RWPE2 (cell line): ENCODE measurements around the gene GRB14.
A peak's percentile ranks its signal among the peaks of the same experiment; 100 is the strongest.

Experiments
- ATAC-seq: fragments of 200-7000 bp; cut with Tn5 transposase; 3 replicates; pipeline ENCODE4 v1.9.1; 2021; ENCODE audit warnings: low read depth
- DNase-seq: peaks from one replicate; pipeline ENCODE4 v3.0.0-alpha.2; 2020; ENCODE audit warnings: low spot score
- H3K27ac ChIP-seq: fragments of 450-650 bp; 2 replicates; pipeline ENCODE4 v1.5.1; 2017; ENCODE audit warnings: mild to moderate bottlenecking; ENCODE audit not compliant: poor library complexity, severe bottlenecking
- H3K27me3 ChIP-seq: fragments of 250-450 bp; sonication (Bioruptor Pico); 2 replicates; pipeline ENCODE4 v1.5.1; 2021; ENCODE audit warnings: mild to moderate bottlenecking, moderate library complexity; ENCODE audit not compliant: insufficient read depth, poor library complexity, severe bottlenecking
- H3K36me3 ChIP-seq: fragments of 250-450 bp; sonication (Bioruptor Pico); 2 replicates; pipeline ENCODE4 v1.5.1; 2020; ENCODE audit warnings: low read depth, mild to moderate bottlenecking, moderate library complexity
- H3K4me1 ChIP-seq: fragments of 250-450 bp; sonication (Bioruptor Pico); 2 replicates; pipeline ENCODE4 v1.5.1; 2021; ENCODE audit warnings: mild to moderate bottlenecking, moderate library complexity; ENCODE audit not compliant: insufficient read depth, poor library complexity, severe bottlenecking
- H3K4me3 ChIP-seq: fragments of 250-450 bp; sonication (Bioruptor Pico); 2 replicates; pipeline ENCODE4 v1.5.1; 2021; ENCODE audit warnings: mild to moderate bottlenecking, moderate library complexity; ENCODE audit not compliant: severe bottlenecking
- H3K9me3 ChIP-seq: fragments of 250-450 bp; sonication (Bioruptor Pico); 2 replicates; pipeline ENCODE4 v1.5.1; 2021; ENCODE audit warnings: mild to moderate bottlenecking, moderate library complexity; ENCODE audit not compliant: severe bottlenecking
- CTCF ChIP-seq: fragments of 450-650 bp; IDR thresholded peaks from one replicate; pipeline ENCODE4 v1.5.1; 2017; ENCODE audit warnings: mild to moderate bottlenecking, moderate library complexity; ENCODE audit not compliant: poor library complexity, severe bottlenecking

The GRB14 gene

GRCh38 chr2:164496881-164497280 is 124.4 kb downstream of the GRB14 start:
- DNase-seq, result no peak
- TF ChIP-seq CTCF, result no peak
- no peaks in the 10 kb centered on the region for H3K4me1 ChIP-seq
- no peak overlapping the region for H3K27ac ChIP-seq
- no peaks in the 10 kb centered on the region for H3K36me3 ChIP-seq
- ATAC-seq, result no peak
- no peaks in the 10 kb centered on the region for H3K9me3 ChIP-seq
- no peaks in the 10 kb centered on the region for H3K27me3 ChIP-seq
- no peak overlapping the region for H3K4me3 ChIP-seq

DNA sequence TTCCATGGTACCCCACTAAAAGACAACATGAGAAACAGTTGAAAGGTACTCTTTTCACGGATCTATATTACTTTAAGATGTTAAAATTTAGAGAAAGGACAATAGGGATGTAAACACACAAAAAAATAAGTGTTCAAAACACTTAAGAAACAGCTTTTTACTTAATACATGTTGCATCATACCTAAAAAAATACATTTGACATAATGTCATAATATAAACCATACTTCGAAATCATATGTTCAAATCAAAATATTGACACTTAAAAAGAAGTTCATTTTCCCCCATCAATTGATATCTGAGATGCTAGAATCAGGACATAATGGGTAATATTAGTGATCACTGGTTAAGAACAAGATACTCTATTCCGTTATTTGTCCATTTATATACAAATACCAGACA is 124.9 kb downstream of the GRB14 start:
- Histone ChIP-seq H3K36me3 (no peaks in the 10 kb centered on the region), H3K9me3 (no peaks in the 10 kb centered on the region), H3K4me1 (no peaks in the 10 kb centered on the region), H3K27me3 (no peaks in the 10 kb centered on the region), H3K27ac (no peak overlapping the region), H3K4me3 (no peak overlapping the region)
- TF ChIP-seq CTCF, result no peak
- DNase-seq (no peak), ATAC-seq (no peak)

GRCh38 chr2:164495491-164496223 is 125.6 kb downstream of the GRB14 start:
- TF ChIP-seq CTCF, result peak; percentile 83
- no peaks in the 10 kb centered on the region for H3K27me3 ChIP-seq
- no peaks in the 10 kb centered on the region for H3K36me3 ChIP-seq
- no peak overlapping the region for H3K27ac ChIP-seq
- no peaks in the 10 kb centered on the region for H3K4me1 ChIP-seq
- H3K4me3 ChIP-seq, result no peak overlapping the region
- ATAC-seq, result peak; percentile 60; the same call in 2 of the 3 replicates
- no peaks in the 10 kb centered on the region for H3K9me3 ChIP-seq
- no peak for DNase-seq

GRCh38 chr2:164485541-164485940 is 135.7 kb downstream of the GRB14 start:
- DNase-seq (no peak), ATAC-seq (no peak)
- Histone ChIP-seq H3K27ac (no peak overlapping the region), H3K9me3 (no peaks in the 10 kb centered on the region), H3K36me3 (no peaks in the 10 kb centered on the region), H3K27me3 (no peaks in the 10 kb centered on the region), H3K4me1 (no peaks in the 10 kb centered on the region), H3K4me3 (no peak overlapping the region)
- TF ChIP-seq CTCF, result no peak

DNA sequence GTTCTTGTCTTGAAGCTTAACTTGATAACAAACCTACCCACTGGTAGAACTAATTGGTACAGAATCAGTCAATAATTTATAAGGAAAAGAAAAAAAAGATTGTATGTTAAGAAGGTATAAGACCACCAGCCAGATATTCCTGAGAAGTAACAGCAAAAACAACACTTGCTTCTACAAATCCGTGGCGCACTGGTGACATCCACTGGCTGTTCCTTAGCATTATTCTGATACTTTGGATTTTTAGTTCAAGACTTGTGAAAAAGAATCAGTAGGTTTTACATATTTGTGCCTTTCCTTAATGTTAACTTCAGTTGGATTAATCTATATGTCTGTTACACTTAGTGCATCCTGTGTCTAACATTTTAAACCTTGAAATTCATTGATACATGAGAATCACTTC is 141.8 kb downstream of the GRB14 start:
- DNase-seq, result no peak
- no peaks in the 10 kb centered on the region for H3K4me1 ChIP-seq
- peak; percentile 57 for TF ChIP-seq CTCF
- no peak overlapping the region for H3K4me3 ChIP-seq
- no peaks in the 10 kb centered on the region for H3K27me3 ChIP-seq
- H3K36me3 ChIP-seq, result no peaks in the 10 kb centered on the region
- H3K27ac ChIP-seq, result no peak overlapping the region
- ATAC-seq, result no peak
- H3K9me3 ChIP-seq, result no peaks in the 10 kb centered on the region
